Measurements from ENCODE around the gene GFAP.

DNA sequence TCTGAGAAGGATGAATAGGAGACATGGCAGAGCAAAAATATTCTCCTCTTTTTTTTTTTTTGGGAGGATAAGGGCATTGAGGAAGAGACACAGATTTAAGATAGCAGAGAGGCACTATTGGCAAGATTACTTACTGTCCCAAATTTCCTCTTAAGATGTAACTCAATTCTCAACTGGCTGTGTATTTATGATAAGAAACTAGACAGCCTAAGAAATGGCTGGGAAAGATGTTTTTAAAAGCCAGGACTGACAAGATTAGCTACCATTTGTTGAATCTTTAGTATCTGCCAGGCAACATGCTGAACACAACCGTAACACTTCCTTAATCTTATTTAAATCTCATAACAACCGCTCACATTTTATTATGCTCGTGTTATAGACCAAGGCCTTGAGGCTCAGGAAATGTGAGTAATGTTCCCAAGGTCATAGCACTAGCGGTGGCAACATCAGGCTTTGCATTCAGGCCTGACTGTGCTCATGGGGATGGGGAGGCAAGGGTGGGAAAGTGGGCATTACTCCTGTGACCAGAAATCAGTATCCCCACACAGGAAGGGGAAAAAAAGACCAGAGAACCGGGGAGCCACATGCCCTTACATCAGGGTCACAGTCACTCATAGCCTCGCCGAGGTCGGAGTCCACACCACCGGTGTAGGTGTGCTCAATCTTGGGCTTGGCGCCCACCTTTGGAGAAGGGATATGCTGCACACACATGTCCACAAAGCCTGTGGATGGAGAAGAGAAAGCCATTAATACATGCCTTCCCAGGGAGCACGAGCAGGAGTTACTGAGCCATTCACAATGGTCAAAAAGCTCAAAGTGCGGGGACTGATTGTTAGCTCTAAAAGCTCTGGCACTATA is 52.0 kb downstream of the GFAP start:
- TF ChIP-seq CTCF (conservative IDR thresholded peaks at IDR 0.05) (no peak), ZFX (IDR thresholded peaks at IDR 0.05) (no peak)
